ENCODE measurements around the gene ABT1.

The ABT1 gene

GRCh38 chr6:26613689-26614683 lies 17.2 kb downstream of the ABT1 start:
- Histone ChIP-seq H3K27ac (ENCODE audit: low read depth, low read length) (no peak overlapping the region), H3K4me3 (ENCODE audit: low read length) (no peak overlapping the region), H3K4me2 (ENCODE audit: low read length) (no peak overlapping the region), H4K20me1 (ENCODE audit: control insufficient read depth, insufficient read depth, low read depth, low read length) (no peaks in the 10 kb centered on the region), H3K36me3 (ENCODE audit: control insufficient read depth, low read length) (no peaks in the 10 kb centered on the region), H3K27me3 (ENCODE audit: control insufficient read depth, low read length) (no peaks in the 10 kb centered on the region), H3F3A (ENCODE audit: control insufficient read depth, insufficient read depth) (no peaks in the 10 kb centered on the region), H3K9me3 (ENCODE audit: control insufficient read depth, insufficient read depth, low read length) (peaks cover 6% of the 10 kb centered on the region; the same call in 1 of the 2 replicates), H3K9me2 (replicated peaks; ENCODE audit: control insufficient read depth, low read length) (no peaks in the 10 kb centered on the region), H3K4me1 (ENCODE audit: control insufficient read depth, low read length) (no peaks in the 10 kb centered on the region), H3K79me2 (ENCODE audit: control insufficient read depth, low read length) (no peaks in the 10 kb centered on the region)
- no peak for TF ChIP-seq EZH2phosphoT487 (IDR thresholded peaks at IDR 0.05; ENCODE audit: borderline replicate concordance, low read length)
- TF ChIP-seq CTCF (IDR thresholded peaks at IDR 0.05; ENCODE audit: low read depth, low read length, poor library complexity, severe bottlenecking), result no peak

GRCh38 chr6:26623339-26623859 lies 26.6 kb downstream of the ABT1 start:
- Histone ChIP-seq H3F3A (ENCODE audit: control insufficient read depth, insufficient read depth) (no peaks in the 10 kb centered on the region), H3K4me3 (ENCODE audit: low read length) (no peak overlapping the region), H3K9me2 (replicated peaks; ENCODE audit: control insufficient read depth, low read length) (no peaks in the 10 kb centered on the region), H3K4me2 (ENCODE audit: low read length) (no peak overlapping the region), H3K4me1 (ENCODE audit: control insufficient read depth, low read length) (no peaks in the 10 kb centered on the region), H4K20me1 (ENCODE audit: control insufficient read depth, insufficient read depth, low read depth, low read length) (no peaks in the 10 kb centered on the region), H3K27ac (ENCODE audit: low read depth, low read length) (no peak overlapping the region), H3K79me2 (ENCODE audit: control insufficient read depth, low read length) (no peaks in the 10 kb centered on the region), H3K9me3 (ENCODE audit: control insufficient read depth, insufficient read depth, low read length) (no peaks in the 10 kb centered on the region), H3K27me3 (ENCODE audit: control insufficient read depth, low read length) (no peaks in the 10 kb centered on the region), H3K36me3 (ENCODE audit: control insufficient read depth, low read length) (no peaks in the 10 kb centered on the region)
- TF ChIP-seq EZH2phosphoT487 (IDR thresholded peaks at IDR 0.05; ENCODE audit: borderline replicate concordance, low read length), result no peak
- no peak for TF ChIP-seq CTCF (IDR thresholded peaks at IDR 0.05; ENCODE audit: low read depth, low read length, poor library complexity, severe bottlenecking)

- Histone ChIP-seq H3K27me3 (ENCODE audit: control insufficient read depth, low read length) (no peaks in the 10 kb centered on the region), H3K4me2 (ENCODE audit: low read length) (no peak overlapping the region), H3K79me2 (ENCODE audit: control insufficient read depth, low read length) (no peaks in the 10 kb centered on the region), H3K4me3 (ENCODE audit: low read length) (no peak overlapping the region), H3K4me1 (ENCODE audit: control insufficient read depth, low read length) (no peaks in the 10 kb centered on the region), H4K20me1 (ENCODE audit: control insufficient read depth, insufficient read depth, low read depth, low read length) (no peaks in the 10 kb centered on the region), H3K9me3 (ENCODE audit: control insufficient read depth, insufficient read depth, low read length) (no peaks in the 10 kb centered on the region), H3F3A (ENCODE audit: control insufficient read depth, insufficient read depth) (no peaks in the 10 kb centered on the region), H3K36me3 (ENCODE audit: control insufficient read depth, low read length) (no peaks in the 10 kb centered on the region), H3K27ac (ENCODE audit: low read depth, low read length) (no peak overlapping the region), H3K9me2 (replicated peaks; ENCODE audit: control insufficient read depth, low read length) (no peaks in the 10 kb centered on the region)
- TF ChIP-seq EZH2phosphoT487 (IDR thresholded peaks at IDR 0.05; ENCODE audit: borderline replicate concordance, low read length) (no peak), CTCF (IDR thresholded peaks at IDR 0.05; ENCODE audit: low read depth, low read length, poor library complexity, severe bottlenecking) (no peak)
Measured at GRCh38 chr6:26624557-26624956, 27.8 kb downstream of the ABT1 start.

Measured in DOHH2 (cell line).